ENCODE data around the gene EIF2B5. TPM values are rescaled to one million over a fixed set of nuclear protein-coding genes. Genes with fewer than 3 reads are reported as not detected.
A peak's percentile ranks its signal among the peaks of the same experiment; 100 is the strongest.

Gene EIF2B5
- total and polyA plus RNA-seq, 9 of the 15 experiments (the other 6 are each of a cell fraction or from before 2014, with no cell fraction given) = 19.1 to 92.4 (median 74.0) TPM

GRCh38 chr3:184133840-184134745 lies 1.1 kb upstream of the EIF2B5 start (continued):
- TF ChIP-seq MGA (IDR thresholded peaks at IDR 0.05) (peak; percentile 97), ZNF407 (IDR thresholded peaks at IDR 0.05; ENCODE audit: low read depth) (peak; percentile 72), NKRF (IDR thresholded peaks at IDR 0.05; ENCODE audit: borderline replicate concordance) (peak; percentile 67; the same call in 1 of the 2 replicates)
